Measurements from ENCODE around the gene LINC00237.

LINC00237 gene

GRCh38 chr20:21125072-21125848 lies 19.1 kb upstream of the LINC00237 start:
- peak; percentile 57 to 79 for DNase-seq

- DNase-seq: no peak
These were observed 18.0 kb upstream of the LINC00237 start for GRCh38 chr20:21124190-21124589.

- DNase-seq: no peak
These were observed 12.6 kb upstream of the LINC00237 start for GRCh38 chr20:21118782-21119181.

DNA sequence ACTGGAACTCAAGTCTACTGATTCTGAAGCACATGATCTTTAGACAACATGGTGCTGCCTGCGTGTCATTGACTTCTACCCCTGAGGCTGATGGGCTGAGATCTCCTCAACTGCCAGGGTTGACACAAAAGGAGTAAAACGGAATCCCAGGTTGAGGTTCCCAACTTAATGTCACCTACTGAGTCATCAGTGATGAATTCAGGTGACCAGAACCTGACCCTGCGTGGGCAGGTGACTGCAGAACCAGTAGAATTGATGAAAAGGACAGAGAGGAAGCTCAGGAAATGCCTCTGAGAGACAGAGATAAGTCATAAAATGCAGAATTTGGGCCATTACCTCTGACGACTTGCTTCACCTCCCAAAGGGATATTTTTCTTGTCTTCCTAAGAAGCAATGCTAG lies 12.0 kb upstream of the LINC00237 start:
- no peak for DNase-seq

DNA sequence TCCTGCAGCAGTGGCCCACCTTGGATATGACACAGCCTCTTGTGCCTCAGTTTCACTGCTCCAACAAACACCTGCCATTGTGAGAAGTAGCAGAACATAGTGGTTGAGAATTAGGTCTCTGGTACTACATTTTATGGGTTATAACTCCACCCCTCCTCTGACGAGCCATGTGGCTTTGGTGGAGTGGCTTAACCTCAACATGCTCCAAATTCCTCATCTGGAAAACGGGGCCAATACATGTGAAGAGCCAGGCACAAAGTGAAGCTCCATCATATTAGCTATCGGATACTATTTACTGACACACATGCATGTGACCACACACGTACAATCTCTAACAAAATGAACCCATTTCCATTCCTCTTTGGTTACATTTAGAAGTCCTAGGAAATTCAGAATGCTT lies 11.4 kb upstream of the LINC00237 start:
- DNase-seq: no peak

DNA sequence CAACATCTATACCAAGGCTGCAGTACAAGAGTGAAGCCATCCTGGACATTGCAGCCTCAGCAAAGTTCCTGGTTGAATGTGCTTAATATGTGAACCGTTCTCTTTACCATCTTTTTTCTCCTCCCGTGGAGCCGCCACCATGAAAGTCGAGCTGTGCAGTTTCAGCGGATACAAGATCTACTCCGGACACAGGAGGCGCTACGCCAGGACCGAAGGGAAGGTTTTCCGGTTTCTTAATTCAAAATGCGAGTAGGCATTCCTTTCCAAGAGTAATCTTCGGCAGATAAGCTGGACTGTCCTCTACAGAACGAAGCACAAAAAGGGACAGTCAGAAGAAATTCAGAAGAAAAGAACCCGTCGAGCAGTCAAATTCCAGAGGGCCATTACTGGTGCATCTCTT lies 8.4 kb upstream of the LINC00237 start:
- no peak for DNase-seq

- no peak for DNase-seq
These were observed 7.5 kb upstream of the LINC00237 start for GRCh38 chr20:21113697-21114096.

DNA sequence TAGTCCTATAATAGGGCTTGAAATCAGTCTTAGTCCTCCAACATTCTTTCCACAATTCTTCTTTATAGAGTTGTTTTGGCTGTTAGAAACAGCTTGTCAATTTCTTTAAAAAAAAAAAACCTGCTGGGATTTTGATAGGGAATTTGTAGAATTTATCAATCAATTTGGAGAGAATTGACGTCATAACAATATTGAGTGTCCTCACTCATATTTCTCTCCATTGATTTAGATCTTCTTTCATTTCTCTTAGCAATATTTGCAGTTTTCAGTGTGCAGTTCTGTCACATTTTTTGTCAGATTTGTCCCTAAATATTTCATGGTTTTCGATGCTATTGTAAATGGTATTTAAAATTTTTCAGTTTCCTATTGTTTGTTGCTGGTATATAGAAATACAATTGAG lies 5.3 kb upstream of the LINC00237 start:
- DNase-seq: no peak

DNA sequence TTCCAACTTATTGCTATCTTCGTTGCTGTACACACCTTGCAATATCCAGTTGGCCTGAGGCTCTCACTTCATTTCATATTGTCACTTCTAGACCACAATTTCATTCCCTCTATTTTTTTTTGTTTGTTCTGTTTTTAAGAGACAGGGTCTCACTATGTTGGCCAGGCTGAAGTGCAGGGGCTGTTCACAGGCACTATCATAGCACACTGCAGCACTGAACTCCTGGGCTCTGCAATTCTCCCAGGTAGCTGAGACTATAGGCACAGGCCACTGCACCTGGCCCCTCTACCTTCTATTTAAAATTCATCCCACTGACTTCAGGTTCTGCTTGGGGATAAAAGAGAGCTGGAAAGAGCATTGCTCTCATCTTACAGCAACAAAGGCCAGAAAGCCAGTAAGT lies 4.7 kb upstream of the LINC00237 start:
- DNase-seq: no peak

DNA sequence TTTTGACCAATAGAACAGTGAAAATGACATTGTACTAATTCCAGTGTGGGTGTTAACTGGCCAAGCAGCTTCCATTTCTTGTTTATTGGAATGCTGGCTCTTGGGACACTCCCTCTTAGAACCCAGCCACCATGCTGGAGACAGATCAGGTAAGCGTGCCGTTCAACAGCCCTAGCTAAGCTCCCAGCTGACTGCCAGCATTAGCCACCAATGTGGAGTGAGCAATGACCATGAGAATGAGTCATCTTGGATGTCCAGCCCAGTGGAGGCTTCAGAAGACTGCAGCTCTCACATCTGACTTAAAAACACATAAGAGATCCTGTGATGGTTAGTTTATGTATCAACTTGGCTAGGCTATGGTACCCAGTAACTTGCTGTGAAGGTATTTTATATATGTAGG lies 3.0 kb upstream of the LINC00237 start:
- DNase-seq: no peak

- peak in 1 of 2 experiments; percentile 53 for DNase-seq
These were observed 558 bp downstream of the LINC00237 start for GRCh38 chr20:21105429-21106170.

GRCh38 chr20:21104921-21105320 lies 1.2 kb downstream of the LINC00237 start:
- DNase-seq: no peak

DNA sequence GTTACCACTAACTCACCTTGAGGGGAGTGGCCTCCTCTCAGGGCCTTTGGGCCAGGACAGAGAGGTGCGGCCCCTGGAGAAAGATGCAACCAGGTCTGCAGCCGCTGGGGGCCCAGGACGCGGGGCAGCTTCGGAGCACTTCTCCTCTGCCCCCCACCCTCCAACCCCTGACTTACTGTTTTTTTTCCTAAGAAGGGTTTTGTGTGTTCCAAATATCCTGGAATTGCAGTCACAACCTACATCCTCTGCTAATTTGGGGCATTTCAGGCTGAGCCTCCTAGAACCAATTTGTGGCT lies 1.7 kb downstream of the LINC00237 start:
- DNase-seq: no peak

- no peak for DNase-seq
These were observed 2.3 kb downstream of the LINC00237 start for GRCh38 chr20:21103582-21104465.

DNA sequence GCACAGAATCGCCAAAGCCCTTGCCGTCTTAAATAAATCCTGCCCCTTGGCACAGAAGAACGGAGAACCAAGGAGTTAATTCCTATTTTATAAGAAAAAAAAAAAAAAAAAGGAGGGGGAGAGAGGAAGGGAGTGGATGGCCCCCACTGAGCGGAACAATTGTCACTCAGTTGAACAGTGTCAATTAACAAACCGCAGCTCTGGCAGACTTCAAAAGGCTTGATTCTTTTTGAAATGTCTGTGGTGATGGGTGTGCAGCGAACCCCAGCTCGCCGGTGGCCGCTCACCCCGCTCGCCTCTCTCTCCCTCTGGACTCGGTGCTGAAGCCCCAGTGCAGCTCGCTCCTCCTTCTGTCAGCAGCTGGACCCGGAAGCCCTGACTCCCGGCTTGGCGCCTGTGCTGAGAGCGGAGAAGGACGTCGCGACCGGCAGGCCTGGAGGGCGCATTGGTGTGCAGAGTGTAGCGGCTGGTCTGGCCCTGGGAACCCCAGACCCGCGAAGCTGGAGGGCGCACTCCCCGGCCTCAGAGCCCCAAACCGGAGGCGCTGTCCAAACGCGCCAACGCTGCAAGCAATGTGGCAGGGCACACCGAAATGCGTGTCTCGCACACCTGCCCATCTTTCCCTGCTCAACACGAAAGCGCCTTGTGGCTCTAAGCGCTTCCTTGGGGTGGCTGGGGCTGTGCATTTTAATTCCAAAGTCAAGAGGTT lies 3.4 kb downstream of the LINC00237 start:
- peak in 1 of 2 experiments; percentile 8 for DNase-seq

DNA sequence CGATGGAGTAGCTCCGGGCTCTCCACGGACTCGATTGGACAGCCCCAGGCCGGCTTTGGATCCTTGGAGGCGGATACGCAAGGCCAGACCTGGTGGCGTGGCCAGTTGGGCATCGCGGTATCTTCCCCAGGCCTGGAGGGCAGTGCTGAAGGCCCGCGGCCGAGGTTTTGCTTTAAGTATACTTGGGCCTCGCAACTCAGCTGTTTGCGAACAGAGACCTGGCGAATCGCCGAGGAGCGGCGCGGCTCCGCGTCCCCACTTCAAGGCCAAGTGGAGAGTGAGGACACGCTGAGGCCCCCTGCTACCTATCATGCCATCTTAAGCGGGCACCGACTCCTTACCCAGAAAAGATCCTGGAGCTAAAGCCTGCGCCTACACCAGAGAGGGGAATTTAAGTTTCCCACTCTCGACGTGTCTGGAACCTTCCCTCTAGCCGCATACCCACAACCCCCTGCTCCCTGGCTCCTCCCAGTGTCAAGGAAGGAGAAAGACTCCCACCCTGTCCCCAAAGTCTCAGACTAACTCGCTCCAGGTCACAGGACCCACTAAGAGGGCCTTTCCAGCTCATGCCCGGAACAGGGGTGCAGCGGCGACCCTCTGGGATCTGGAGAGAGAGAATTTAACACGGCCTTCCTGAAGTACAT lies 4.1 kb downstream of the LINC00237 start:
- no peak for DNase-seq

DNA sequence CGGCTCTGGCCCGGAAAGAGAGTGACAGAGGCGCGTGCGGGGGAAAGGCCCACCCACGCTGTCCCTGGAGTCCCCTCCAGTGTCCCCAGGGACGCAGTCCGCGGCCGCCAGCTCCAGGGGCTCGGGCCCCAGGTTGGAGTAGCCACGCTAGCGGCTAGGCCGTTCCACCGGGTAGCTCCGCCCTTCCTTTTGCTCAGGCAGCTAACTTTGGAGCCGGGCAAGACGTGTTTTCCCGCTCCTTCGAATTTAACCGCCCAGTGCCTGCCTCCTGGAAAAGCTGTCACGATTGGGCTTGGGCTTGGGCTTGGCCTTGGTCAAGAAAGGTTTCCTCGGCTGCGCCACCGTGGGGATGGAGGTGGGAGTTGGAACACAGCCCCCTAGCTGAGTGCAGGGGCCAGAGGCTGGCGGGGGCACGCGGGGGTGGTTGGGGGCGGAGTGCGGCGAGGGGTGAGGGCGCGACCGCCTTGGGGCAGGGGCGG lies 4.7 kb downstream of the LINC00237 start:
- DNase-seq: no peak

DNA sequence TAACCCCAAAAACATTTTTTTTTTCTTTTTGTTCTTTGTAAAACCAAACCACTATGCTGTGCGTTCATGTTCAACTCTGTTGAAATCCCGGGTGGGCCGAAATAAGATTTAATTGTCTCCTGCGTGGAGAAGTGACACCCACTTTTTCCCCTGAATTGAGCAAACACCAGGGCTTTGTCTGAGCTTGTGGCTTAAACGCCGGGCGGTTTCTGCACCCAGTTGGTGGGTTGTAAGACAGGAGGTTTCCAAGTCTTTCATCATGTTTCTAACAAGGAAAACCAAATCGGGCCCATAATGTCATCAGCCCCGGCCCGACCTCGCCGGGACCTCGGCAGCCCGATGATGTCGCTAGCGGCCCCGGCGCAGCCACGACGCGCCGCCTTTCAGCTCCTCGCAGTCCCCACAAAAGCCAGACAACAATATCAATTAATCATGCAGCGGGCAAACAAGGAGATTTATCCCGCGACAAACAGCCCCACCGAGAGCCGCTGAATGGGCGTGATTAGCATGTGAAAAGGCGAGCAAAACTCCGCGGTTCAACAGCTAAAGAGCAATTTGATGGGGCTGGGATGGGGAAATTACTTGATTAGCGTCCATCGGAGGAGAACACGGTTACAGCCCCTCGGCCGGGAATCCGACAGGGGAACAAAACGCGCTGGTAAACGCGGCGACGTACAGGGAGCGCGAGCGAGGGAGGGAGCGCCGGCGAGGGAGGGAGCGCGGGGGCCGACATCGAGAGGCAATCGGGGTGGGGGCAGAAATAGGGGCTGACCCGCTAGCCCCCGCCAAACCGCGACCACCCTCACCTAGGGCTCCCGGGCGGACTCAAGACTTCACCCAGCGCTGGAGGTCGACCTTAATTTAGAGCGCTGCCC lies 5.3 kb downstream of the LINC00237 start:
- DNase-seq: peak in 1 of 2 experiments; percentile 11

- peak; percentile 26 to 39 for DNase-seq
These were observed 6.2 kb downstream of the LINC00237 start for GRCh38 chr20:21099751-21100577.
